ENCODE data around the gene U2AF2. TPM values are rescaled to one million over a fixed set of nuclear protein-coding genes. Genes with fewer than 3 reads are reported as not detected.

Gene U2AF2
- total RNA-seq, 1 donor from 2014 or later, result 74.0 TPM

GRCh38 chr19:55697069-55697440 lies 42.2 kb downstream of the U2AF2 start:
- H3K27me3 ChIP-seq (ENCODE audit: low read depth), result no peaks in the 10 kb centered on the region
- intact Hi-C loops (cut with micrococcal nuclease), result no loop called here
- DNase-seq, result no peak
- no peak overlapping the region for H3K4me3 ChIP-seq
- TF ChIP-seq CTCF (IDR thresholded peaks at IDR 0.05; ENCODE audit: borderline replicate concordance), result no peak
- peaks cover 75% of the 10 kb centered on the region for H3K36me3 ChIP-seq
- H3K9me3 ChIP-seq (replicated peaks), result no peaks in the 10 kb centered on the region
- no peak overlapping the region for H3K27ac ChIP-seq (replicated peaks)
- H3K4me1 ChIP-seq, result no peaks in the 10 kb centered on the region

GRCh38 chr19:55697698-55698097 lies 42.9 kb downstream of the U2AF2 start:
- Histone ChIP-seq H3K4me1 (no peaks in the 10 kb centered on the region), H3K9me3 (replicated peaks) (no peaks in the 10 kb centered on the region), H3K27me3 (ENCODE audit: low read depth) (no peaks in the 10 kb centered on the region), H3K4me3 (no peak overlapping the region), H3K27ac (replicated peaks) (no peak overlapping the region), H3K36me3 (peaks cover 72% of the 10 kb centered on the region)
- DNase-seq, result no peak
- intact Hi-C loops (cut with micrococcal nuclease), result no loop called here
- TF ChIP-seq CTCF (IDR thresholded peaks at IDR 0.05; ENCODE audit: borderline replicate concordance), result no peak

- no peak for DNase-seq
- intact Hi-C loops (cut with micrococcal nuclease), result no loop called here
- H3K36me3 ChIP-seq, result peaks cover 66% of the 10 kb centered on the region
Observed at GRCh38 chr19:55698256-55698655, 43.4 kb downstream of the U2AF2 start.

GRCh38 chr19:55699221-55699620 lies 44.4 kb downstream of the U2AF2 start:
- H3K4me1 ChIP-seq, result no peaks in the 10 kb centered on the region
- H3K36me3 ChIP-seq, result peaks cover 57% of the 10 kb centered on the region
- TF ChIP-seq CTCF (IDR thresholded peaks at IDR 0.05; ENCODE audit: borderline replicate concordance), result no peak

More at GRCh38 chr19:55698256-55698655, 43.4 kb downstream of the U2AF2 start:
- H3K9me3 ChIP-seq (replicated peaks), result no peaks in the 10 kb centered on the region
- no peaks in the 10 kb centered on the region for H3K27me3 ChIP-seq (ENCODE audit: low read depth)
- no peak for TF ChIP-seq CTCF (IDR thresholded peaks at IDR 0.05; ENCODE audit: borderline replicate concordance)
- H3K4me1 ChIP-seq, result no peaks in the 10 kb centered on the region
- no peak overlapping the region for H3K27ac ChIP-seq (replicated peaks)
- H3K4me3 ChIP-seq, result no peak overlapping the region

GRCh38 chr19:55700813-55701212 lies 46.0 kb downstream of the U2AF2 start:
- no peak for TF ChIP-seq CTCF (IDR thresholded peaks at IDR 0.05; ENCODE audit: borderline replicate concordance)

More at GRCh38 chr19:55699221-55699620, 44.4 kb downstream of the U2AF2 start:
- H3K9me3 ChIP-seq (replicated peaks), result no peaks in the 10 kb centered on the region
- DNase-seq, result no peak
- H3K27ac ChIP-seq (replicated peaks), result no peak overlapping the region
- intact Hi-C loops (cut with micrococcal nuclease), result no loop called here
- H3K27me3 ChIP-seq (ENCODE audit: low read depth), result no peaks in the 10 kb centered on the region
- no peak overlapping the region for H3K4me3 ChIP-seq

More at GRCh38 chr19:55700813-55701212, 46.0 kb downstream of the U2AF2 start:
- Histone ChIP-seq H3K4me1 (no peaks in the 10 kb centered on the region), H3K27me3 (ENCODE audit: low read depth) (no peaks in the 10 kb centered on the region), H3K9me3 (replicated peaks) (no peaks in the 10 kb centered on the region), H3K36me3 (peaks cover 47% of the 10 kb centered on the region), H3K27ac (replicated peaks) (no peak overlapping the region), H3K4me3 (no peak overlapping the region)
- DNase-seq, result no peak
- intact Hi-C loops (cut with micrococcal nuclease), result no loop called here

All from left ventricle myocardium inferior (tissue), 1 donor.